Measurements from ENCODE around the gene MBOAT1. TPM values are rescaled to one million over a fixed set of nuclear protein-coding genes. Genes with fewer than 3 reads are reported as not detected.

MBOAT1 gene
- total RNA-seq, 1 experiment from 2014 or later: 39.9 TPM

DNA sequence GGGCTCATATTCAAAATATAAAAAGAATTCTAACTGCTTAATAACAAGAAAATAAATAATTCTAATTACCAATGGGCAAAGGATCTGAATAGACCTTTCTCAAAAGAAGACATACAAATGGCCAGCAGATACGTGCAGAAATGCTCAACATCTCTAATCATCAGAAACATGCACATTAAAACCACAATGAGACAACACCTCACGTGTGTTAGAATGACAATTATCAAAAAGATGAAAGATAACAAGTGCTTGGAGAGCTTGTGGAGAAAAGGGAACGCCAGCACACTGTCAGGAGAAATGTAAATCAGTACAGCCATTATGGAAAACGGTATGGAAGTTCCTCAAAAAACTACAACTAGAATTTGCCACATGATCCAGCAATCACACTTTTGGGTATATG is 53.6 kb downstream of the MBOAT1 start:
- no peak for DNase-seq
- no TSS peak for BruUV-seq (replicated peaks)
- H3K4me3 Mint-ChIP-seq (ENCODE audit: low read depth, unreplicated experiment): no peak overlapping the region
- H3K27ac Mint-ChIP-seq (ENCODE audit: unreplicated experiment): no peak overlapping the region
- peaks cover 32% of the 10 kb centered on the region for H3K4me1 Mint-ChIP-seq (ENCODE audit: low read depth, unreplicated experiment)
- H3K9me3 Mint-ChIP-seq (ENCODE audit: low read depth, unreplicated experiment): no peaks in the 10 kb centered on the region
- TF ChIP-seq, protein P1, sequence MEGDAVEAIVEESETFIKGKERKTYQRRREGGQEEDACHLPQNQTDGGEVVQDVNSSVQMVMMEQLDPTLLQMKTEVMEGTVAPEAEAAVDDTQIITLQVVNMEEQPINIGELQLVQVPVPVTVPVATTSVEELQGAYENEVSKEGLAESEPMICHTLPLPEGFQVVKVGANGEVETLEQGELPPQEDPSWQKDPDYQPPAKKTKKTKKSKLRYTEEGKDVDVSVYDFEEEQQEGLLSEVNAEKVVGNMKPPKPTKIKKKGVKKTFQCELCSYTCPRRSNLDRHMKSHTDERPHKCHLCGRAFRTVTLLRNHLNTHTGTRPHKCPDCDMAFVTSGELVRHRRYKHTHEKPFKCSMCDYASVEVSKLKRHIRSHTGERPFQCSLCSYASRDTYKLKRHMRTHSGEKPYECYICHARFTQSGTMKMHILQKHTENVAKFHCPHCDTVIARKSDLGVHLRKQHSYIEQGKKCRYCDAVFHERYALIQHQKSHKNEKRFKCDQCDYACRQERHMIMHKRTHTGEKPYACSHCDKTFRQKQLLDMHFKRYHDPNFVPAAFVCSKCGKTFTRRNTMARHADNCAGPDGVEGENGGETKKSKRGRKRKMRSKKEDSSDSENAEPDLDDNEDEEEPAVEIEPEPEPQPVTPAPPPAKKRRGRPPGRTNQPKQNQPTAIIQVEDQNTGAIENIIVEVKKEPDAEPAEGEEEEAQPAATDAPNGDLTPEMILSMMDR (IDR thresholded peaks at IDR 0.05; ENCODE audit: unreplicated experiment): no peak
- H3K36me3 Mint-ChIP-seq (ENCODE audit: insufficient read depth, unreplicated experiment): no peaks in the 10 kb centered on the region
- no peaks in the 10 kb centered on the region for H3K27me3 Mint-ChIP-seq (ENCODE audit: unreplicated experiment)
- intact Hi-C loops (cut with micrococcal nuclease; ENCODE audit: unreplicated experiment): no loop called here
- CTCF ChIA-PET: no interaction called here

- intact Hi-C loops (cut with micrococcal nuclease; ENCODE audit: unreplicated experiment): no loop called here
- no peak for DNase-seq
- Mint-ChIP-seq H3K36me3 (ENCODE audit: insufficient read depth, unreplicated experiment) (no peaks in the 10 kb centered on the region), H3K4me1 (ENCODE audit: low read depth, unreplicated experiment) (peaks cover 32% of the 10 kb centered on the region), H3K4me3 (ENCODE audit: low read depth, unreplicated experiment) (no peak overlapping the region), H3K9me3 (ENCODE audit: low read depth, unreplicated experiment) (no peaks in the 10 kb centered on the region), H3K27ac (ENCODE audit: unreplicated experiment) (no peak overlapping the region), H3K27me3 (ENCODE audit: unreplicated experiment) (no peaks in the 10 kb centered on the region)
- no TSS peak for BruUV-seq (replicated peaks)
- CTCF ChIA-PET: interaction anchor here (1.4 kb wide), 1 partner anchor 30 kb away, joined by 7 read pairs; no protein-coding TSS in a partner anchor
- TF ChIP-seq, protein P1 (IDR thresholded peaks at IDR 0.05; ENCODE audit: unreplicated experiment): no peak
These were observed 55.4 kb downstream of the MBOAT1 start for GRCh38 chr6:20156824-20157223.

DNA sequence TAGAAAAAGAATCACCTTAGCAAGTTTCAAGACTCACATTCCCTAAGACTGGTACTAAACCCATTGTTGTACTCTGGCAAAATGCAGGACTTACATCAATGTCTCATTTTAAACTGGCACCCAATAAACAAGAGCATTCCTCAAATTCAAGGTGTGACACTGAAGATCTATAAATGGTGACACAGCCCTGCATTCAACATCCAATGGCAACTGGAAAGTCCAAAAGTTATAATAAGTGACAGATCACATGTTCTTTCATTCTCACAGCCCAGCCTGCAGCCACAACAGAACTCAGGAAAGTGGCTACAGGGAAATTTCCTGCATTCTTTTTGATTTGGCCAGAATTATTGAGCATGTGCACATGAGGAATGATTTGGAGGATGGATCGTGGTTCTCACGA is 57.5 kb downstream of the MBOAT1 start:
- DNase-seq: no peak
- no peaks in the 10 kb centered on the region for H3K27me3 Mint-ChIP-seq (ENCODE audit: unreplicated experiment)
- H3K4me3 Mint-ChIP-seq (ENCODE audit: low read depth, unreplicated experiment): no peak overlapping the region
- no TSS peak for BruUV-seq (replicated peaks)
- H3K27ac Mint-ChIP-seq (ENCODE audit: unreplicated experiment): no peak overlapping the region
- H3K9me3 Mint-ChIP-seq (ENCODE audit: low read depth, unreplicated experiment): no peaks in the 10 kb centered on the region
- intact Hi-C loops (cut with micrococcal nuclease; ENCODE audit: unreplicated experiment): no loop called here
- TF ChIP-seq, protein P1 (IDR thresholded peaks at IDR 0.05; ENCODE audit: unreplicated experiment): no peak
- CTCF ChIA-PET: no interaction called here
- peaks cover 16% of the 10 kb centered on the region for H3K4me1 Mint-ChIP-seq (ENCODE audit: low read depth, unreplicated experiment)
- peaks cover 6% of the 10 kb centered on the region for H3K36me3 Mint-ChIP-seq (ENCODE audit: insufficient read depth, unreplicated experiment)

DNA sequence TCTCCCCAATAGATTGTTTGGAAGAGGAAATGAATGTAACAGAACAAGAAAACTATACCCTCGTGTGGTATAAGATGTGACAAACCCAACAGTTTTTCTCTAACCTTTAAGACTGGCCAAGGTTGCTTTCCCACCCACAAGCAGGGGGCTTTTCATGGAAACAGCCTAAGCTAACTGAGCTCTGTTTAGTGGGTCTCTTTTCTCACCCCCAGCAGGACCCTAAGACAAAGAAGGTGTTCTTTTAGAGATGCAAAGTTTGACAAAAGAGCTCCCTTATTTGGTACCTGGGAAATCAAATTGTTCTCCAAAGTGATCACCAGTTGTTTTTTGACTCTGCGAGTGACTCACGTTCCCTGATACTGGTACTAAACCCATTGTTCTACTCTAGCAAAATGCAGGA is 59.1 kb downstream of the MBOAT1 start:
- Mint-ChIP-seq H3K27ac (ENCODE audit: unreplicated experiment) (no peak overlapping the region), H3K4me3 (ENCODE audit: low read depth, unreplicated experiment) (no peak overlapping the region), H3K27me3 (ENCODE audit: unreplicated experiment) (no peaks in the 10 kb centered on the region), H3K9me3 (ENCODE audit: low read depth, unreplicated experiment) (no peaks in the 10 kb centered on the region), H3K36me3 (ENCODE audit: insufficient read depth, unreplicated experiment) (peaks cover 6% of the 10 kb centered on the region), H3K4me1 (ENCODE audit: low read depth, unreplicated experiment) (peaks cover 11% of the 10 kb centered on the region)
- TF ChIP-seq, protein P1 (IDR thresholded peaks at IDR 0.05; ENCODE audit: unreplicated experiment): no peak
- no TSS peak for BruUV-seq (replicated peaks)
- DNase-seq: no peak
- intact Hi-C loops (cut with micrococcal nuclease; ENCODE audit: unreplicated experiment): no loop called here
- CTCF ChIA-PET: interaction anchor here (0.6 kb wide), 1 partner anchor 1500 kb away, joined by 3 read pairs; no protein-coding TSS in a partner anchor

Data from Calu3 (cell line).